ENCODE data around the gene TBX6.
"Not testable (repeated sequence)": the region's sequence is repeated elsewhere in the genome, so short reads cannot be mapped to it uniquely, and the experiment has no call there.

Gene TBX6

DNA sequence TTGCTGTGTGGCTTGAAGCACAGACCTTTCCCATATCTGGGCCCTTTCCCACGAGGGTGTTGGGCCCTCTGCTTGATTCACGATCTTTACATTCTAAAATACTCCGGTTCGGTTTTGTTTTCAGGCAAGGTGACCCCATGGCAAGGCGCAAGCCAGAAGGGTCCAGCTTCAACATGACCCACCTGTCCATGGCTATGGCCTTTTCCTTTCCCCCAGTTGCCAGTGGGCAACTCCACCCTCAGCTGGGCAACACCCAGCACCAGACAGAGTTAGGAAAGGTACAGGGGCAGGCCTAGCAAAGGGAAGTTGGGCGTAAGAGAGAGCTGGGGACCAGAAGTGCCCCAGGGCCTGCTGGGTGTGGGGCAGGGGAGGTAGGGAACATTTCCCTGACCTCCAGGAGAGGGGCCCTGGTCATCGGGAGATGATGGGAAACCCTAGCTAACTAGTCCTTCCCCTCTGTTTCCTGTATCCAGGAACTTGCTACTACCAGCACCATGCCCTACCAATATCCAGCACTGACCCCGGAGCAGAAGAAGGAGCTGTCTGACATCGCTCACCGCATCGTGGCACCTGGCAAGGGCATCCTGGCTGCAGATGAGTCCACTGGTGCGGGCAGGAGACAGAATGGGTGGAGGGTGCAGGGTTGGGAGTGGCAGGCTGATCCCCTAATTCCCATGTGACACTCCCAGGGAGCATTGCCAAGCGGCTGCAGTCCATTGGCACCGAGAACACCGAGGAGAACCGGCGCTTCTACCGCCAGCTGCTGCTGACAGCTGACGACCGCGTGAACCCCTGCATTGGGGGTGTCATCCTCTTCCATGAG, 24.8 kb downstream of the TBX6 start:
- DNase-seq (ENCODE audit: low read depth in 2 of 3, low spot score in 2 of 3): no peak

DNA sequence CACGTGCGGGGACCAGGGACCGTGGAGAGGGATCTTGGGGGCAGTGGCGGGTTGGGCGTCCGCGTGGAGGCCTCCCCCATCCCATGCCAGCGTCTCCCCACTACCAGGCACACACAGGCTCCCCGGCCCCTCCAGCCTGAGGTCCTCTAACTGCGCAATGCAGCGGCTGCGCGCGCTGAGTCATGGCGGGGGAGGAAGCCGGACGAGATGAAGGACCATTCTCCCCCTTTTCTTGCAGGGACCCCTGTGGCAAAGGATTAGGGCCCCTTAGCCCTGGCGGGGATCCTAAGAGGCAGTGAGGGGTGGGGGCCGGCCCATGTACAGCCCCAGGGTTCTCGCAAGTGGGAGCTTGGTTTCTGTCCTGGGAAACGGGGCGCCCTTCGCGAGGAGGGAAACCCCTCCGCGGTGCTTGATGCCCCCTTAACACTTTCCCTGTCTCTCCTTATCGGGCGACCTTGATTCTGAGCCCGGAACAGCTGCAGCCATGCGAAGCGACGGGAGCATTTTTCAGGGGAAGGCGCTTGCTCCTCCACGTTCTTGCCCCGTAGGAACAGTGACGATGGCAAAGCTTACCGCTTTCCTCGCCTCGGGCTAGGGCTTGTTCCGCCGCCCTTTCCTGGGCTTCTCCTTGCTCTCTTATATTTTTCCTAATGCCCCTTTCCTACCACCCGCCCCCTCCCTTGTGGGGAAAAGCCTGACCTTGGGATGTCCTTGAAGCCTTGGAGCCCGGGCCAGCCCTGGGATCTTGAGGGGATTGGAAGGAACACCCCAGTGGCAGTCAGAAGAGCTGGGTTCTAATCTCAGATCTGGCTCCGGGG, 25.6 kb downstream of the TBX6 start:
- no peak for DNase-seq (ENCODE audit: low read depth in 2 of 3, low spot score in 2 of 3)

DNA sequence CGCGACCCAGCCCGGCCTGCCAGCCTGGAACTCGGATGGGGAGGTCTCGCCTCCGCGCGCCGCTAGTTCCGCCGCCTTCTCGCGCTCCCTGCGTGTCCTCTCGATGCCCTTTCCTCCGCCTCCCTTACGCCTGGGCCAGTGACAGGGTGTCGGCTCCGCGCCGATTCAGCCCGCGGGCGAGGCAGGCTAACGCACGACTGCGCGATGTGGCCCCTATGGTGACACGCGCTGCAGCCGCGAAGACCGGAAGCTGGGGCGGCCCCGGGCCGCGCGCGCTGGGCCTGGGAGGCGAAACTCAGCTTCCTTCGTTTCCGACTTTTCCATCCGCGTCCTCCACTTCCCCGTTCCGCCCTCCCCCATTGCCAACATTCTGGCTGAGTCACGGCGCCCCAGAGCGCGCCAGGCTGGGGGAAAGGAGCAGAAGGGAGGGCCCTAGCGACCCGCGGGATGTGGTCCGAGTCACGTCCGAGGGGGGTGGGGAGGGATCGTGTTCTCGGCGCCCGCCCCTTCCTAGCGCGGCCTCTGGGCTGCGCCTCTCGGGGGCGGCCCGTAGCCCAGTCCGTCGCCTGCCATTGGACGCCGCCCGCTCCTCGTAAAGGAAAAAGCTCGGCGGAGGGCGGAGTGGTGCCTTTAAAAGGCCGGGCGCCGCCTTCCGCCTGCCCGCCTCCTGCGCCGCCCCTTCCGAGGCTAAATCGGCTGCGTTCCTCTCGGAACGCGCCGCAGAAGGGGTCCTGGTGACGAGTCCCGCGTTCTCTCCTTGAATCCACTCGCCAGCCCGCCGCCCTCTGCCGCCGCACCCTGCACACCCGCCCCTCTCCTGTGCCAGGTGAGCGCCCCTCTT, 26.4 kb downstream of the TBX6 start, which contains the start of gene ALDOA:
Gene ALDOA, plus strand, starts transcription at position 659 of the 841 bp plus-strand sequence. CDS start 1,138 bp downstream, outside the sequence.
- DNase-seq (ENCODE audit: low read depth in 2 of 3, low spot score in 2 of 3): peak; percentile 87 to 98 (median 94)

DNA sequence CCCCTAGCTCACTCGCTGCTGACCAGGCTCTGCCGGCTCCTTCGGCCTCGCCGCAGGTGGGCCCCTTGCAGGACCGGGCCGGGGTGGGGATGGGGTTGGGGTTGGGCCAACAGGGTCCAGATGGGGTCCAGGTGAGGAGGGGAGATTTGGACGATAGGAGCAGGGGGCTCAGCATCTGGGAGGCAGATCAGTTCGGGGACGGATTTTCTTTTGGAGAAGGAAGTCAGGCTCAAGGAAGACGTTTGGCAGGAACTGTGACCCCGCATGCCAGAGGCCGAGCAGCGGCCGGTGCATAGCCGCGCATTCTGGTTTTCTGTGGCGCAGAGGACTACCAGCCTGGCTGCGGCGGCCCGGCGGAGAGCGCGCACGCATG, 27.0 kb downstream of the TBX6 start:
- DNase-seq (ENCODE audit: low read depth in 2 of 3, low spot score in 2 of 3): no peak

DNA sequence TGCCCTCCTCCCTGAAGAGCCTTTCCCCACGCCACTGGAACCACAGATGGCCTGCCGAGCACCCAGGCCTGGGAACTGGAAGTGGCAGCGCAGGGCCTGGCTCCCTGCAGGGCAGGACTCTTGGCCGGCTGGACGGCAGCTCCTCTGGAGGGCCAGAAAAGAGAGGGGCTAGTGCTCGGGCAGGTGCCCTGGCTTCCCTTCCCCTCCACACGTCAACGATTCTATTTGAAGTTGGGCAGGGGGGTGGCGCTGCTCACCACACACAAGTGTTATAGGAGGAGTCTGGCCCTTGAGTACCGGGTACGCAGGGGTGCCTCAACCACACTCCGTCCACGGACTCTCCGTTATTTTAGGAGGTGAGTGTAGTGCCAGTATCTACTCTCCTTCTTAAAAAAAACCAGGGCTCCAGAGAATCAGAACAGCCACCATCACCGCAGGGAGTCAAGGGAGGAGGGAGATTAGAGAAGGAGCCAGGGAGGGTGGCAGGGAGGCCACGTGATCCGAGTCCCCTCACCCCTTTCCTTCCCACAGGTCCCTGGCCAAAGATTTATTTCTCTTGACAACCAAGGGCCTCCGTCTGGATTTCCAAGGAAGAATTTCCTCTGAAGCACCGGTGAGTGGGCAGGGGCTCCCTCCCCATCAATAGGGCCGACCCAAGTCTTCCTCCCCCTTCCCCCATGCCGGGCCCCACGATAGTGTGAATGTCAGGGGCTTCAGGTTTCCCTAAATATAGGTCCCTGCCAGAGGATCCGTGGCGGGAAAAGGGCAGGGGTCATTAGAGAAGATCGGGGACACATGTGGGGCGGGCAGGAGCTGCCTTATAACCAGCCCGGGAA, 27.6 kb downstream of the TBX6 start:
- DNase-seq (ENCODE audit: low read depth in 2 of 3, low spot score in 2 of 3): peak; percentile 49 to 56 (median 51)

DNA sequence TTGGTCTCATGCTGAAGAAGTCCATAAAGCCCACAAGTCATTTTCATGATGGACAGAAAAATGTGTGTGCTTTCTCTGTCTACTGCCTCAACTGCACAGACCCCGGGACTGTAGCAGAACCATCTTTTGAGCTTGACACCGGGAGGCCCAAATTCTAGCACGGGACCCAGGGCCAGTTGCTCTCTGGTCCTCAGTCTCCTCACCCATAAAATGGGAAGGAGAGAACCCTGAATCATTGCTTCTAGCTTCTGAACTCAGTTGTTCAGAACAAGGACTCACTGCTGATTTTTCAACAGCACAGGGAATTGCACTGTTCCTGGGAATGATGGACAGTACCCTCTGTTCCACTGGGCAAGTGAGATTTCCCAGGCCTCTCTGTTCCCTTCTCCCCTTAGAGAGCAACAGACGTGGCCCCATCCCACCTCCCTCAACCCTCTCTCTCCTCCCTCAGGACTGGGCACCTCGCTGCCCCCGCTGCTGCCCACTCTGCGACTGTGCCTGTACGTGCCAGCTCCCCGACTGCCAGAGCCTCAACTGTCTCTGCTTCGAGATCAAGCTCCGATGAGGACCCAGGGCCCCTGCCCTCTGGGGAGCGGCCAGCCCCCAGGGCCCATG, 28.3 kb downstream of the TBX6 start:
- DNase-seq (ENCODE audit: low read depth in 2 of 3, low spot score in 2 of 3): no peak

DNA sequence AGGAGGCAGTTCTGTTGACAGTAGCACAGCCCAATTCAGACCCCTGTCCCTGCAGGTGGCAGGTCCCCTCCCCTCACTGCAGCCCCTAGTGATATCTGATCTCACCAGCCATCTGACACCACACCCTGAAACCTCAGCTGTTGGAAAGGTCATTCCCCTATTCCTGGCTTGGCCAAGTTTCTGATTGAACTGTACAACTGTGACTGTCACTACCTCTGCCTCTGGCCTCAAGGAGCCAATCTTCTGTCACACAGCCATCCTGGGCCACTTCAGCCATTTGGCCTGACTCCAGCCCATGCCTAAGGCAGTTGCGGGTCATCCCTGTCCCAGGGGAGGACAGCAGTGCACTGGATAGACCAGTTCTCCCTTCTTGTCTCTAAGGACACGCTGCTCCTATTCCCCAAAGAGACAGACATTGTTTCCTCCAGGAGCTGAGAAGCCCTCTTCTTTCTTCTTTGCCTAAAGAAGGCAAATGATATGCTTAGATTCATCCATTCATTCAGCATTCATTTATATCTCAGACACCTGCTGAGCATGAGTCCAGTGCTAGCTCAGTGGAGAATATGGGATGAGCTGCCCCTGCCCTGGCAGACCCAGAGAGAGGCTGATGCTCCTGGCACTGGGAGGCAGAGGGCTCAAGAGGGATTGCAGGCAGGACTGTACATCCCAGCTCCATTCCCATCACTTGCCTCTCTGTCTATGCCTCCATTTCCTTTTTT, 30.7 kb downstream of the TBX6 start:
- no peak for DNase-seq (ENCODE audit: low read depth in 2 of 3, low spot score in 2 of 3)

DNA sequence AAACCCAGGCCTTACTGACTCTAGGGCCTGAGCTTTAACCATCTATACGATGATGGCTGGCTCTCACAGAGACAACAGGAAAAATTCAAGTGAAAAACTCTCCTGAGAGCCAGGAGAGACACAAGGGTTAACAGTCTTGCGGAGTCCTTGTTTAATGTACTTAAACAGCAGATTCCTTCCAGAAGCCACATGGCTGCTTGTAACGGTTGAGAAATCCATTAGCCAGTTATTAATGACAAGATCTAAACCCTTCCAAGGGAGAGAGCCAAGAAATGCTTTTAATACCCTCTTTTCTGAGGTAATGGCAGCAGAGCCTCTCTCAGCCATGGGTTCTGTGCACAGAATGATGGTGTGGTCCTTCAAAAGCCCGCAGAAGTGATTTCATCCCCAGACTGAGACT, 31.4 kb downstream of the TBX6 start:
- DNase-seq (ENCODE audit: low read depth in 2 of 3, low spot score in 2 of 3): no peak

DNA sequence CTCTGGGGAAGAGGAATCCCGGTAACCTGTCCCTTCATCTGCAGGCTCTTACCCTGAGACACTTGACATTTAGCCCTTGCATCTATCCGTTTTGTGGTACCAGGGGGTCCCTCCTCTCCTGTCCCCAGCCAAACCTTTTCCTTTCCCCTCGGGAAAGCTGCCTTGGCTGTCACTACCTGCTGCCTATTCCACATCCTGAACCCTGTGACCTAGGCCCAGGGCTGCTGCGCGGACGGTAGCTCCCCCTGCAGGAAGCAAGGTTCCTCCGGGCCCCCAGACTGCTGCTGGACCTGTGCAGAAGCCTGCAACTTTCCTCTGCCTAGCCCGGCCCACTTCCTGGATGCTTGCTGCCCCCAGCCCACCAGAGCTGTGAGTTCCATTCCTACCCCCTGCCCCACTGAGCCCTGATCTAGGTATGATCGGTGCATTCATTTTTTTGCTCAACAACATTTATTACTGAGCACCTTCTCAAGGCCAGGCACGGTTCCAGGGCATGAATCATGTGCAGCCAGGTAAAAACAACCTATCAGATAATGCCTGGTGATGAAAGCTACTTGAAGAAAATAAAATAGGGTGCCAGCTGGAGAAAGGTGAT, 36.7 kb downstream of the TBX6 start:
- no peak for DNase-seq (ENCODE audit: low read depth in 2 of 3, low spot score in 2 of 3)

DNA sequence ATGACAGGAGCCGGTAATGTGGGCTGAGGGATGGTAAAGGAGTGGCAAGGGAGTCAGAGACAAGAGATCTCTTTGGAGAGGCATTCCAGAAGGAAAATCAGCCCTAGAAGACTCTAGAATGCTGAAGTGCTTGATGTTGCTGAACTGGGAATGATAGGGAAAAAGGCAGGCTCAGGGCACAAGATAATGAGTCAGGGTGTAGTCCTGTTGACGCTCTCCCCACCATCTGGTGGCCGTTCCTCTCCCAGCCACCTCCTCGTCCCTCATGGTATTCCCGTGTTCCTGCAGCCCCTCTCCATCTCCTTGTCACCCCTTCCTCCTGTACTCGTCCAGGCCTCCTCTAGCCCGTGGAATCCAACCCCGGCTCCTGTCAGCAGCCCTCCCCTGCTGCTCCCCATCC, 37.3 kb downstream of the TBX6 start:
- no peak for DNase-seq (ENCODE audit: low read depth in 2 of 3, low spot score in 2 of 3)

DNA sequence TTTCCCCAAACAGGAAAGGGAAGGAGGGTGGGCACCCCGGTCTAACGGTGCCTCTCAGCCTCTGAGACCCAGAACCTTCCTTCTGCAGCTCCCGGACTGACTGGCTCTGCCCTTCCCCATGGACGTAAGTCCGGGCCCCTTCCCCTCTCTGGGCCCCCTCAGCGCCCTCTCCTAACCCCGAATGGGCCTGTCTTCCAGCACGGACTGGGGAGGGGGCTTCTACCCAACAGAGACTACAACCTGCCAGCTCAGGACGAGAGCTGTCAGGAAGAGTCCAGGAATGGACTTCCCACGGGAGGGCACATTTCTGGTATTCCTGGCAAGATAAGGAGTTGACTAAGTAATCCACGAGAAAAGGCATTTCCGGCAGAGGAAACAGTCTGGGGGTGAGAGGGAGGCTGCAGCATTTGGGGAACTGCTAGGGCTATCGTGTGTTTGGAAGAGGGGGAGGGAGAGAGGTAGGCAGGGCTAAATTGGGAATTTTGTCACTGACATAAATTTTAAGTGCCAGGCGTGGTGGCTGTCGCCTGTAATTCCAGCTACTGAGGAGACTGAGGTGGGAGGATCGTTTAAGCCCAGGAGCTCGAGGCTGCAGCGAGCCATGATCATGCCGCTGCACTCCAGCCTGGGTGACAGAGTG, 38.2 kb downstream of the TBX6 start:
- DNase-seq (ENCODE audit: low read depth in 2 of 3, low spot score in 2 of 3): no peak

DNA sequence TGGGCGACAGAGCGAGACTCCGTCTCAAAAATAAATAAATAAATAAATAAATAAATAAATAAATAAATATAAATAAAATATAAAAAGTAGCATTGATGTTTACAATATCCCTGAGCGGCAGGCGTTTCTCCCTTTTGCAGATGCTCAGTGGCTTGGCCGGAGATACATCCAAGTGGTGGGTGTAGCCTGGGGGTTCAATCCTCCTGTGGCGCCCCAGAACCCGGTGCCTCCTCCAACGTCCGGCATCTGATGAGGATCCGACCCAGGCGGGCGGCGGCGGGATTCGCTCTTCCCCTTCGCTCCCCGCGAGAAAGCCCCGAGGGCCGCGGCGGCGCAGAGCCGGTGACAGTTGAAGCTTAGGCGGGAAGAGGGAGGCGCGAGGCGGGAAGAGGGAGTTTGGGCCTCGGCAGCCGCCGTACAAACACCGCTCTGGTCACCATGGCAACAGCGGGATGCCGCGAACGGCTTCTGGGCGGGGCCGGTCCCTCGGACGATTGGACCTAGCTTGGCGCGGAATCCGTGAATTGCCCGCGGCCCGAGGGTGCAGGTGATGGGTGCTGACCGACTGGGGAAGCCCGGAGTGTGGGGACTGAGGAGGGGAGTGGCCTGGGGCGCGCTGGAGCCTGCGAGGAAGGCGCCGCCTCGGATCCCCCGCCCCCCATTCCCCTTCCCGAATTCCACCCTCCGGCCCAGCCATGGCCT, 38.9 kb downstream of the TBX6 start:
- DNase-seq (ENCODE audit: low read depth in 2 of 3, low spot score in 2 of 3): peak; percentile 81 to 97 (median 95)

DNA sequence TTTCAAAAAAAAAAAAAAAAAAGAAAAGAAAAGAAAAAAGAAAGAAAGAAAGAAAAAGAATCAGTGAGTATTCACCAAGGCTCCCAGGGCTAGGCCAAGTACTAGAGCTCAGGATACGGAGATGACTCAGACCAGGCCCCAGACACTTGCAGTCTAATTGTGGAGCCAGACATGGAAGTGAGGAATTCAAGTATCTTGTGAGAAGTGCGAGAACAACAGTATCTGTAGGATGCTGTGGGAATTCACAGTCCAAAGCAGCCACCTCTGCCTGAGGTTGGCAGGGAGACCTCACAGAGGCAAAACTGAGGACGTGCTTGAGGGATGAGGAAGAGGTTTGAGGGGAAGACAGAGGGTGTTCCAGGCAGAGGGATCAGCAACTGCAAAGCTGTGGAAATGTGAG, 40.2 kb downstream of the TBX6 start:
- no peak for DNase-seq (ENCODE audit: low read depth in 2 of 3, low spot score in 2 of 3)

DNA sequence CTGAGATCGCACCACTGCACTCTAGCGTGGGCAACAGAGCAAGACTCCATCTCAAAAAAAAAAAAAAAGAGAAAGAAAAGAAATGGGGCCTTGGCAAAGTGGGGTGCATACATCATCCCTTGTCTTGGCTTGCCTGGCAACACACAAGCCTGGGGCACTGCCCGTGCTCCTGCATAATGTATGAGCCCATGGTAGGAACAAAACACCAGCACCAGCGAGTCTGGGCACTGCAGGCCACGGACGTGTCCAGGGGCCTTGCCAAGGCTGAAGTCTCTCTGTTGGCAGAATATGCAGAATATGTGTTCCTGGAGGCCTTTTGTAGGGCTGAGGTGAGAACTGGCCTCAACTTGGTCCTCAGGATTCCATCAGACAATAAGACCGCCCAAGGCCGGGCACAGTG, 41.9 kb downstream of the TBX6 start:
- no peak for DNase-seq (ENCODE audit: low read depth in 2 of 3, low spot score in 2 of 3)

DNA sequence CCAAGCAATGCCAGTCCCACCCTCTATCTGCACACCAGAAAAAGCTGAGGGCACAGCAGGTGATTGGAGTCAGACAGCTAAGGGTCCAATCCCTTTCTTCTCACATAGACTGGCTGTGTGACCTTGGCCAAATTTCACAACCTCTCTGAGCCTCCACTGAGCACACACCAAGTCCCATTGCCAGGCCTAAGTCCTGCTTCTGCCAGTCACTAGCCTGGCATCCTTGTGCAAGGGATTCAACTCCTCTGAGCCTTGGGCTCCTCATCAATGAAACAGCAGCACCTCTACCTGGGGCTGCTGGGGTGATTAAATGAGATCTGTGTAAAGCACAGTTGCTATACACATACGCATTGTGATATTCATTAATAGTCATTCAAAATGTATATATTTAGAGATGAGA, 45.1 kb downstream of the TBX6 start:
- no peak for DNase-seq (ENCODE audit: low read depth in 2 of 3, low spot score in 2 of 3)

DNA sequence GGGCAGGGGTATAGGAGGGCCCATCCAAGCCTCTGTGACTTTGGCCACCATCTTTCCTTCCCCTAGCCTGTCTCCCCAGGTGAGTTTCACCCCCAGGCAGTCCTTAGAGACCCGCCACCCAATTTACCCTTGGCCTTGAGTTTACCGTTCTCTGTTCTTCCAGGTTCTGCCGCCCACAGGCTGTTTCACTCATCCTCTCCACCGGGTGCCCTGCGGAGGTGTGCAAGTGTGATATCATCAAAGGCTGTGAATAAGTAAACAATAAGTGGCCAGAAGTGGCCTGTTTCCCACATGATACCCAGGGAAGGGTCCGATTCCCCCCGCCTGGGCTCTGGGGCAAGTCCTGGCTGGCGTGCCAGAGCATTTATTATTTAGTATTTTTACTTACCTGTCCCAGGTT, 45.5 kb downstream of the TBX6 start:
- DNase-seq (ENCODE audit: low read depth in 2 of 3, low spot score in 2 of 3): no peak

DNA sequence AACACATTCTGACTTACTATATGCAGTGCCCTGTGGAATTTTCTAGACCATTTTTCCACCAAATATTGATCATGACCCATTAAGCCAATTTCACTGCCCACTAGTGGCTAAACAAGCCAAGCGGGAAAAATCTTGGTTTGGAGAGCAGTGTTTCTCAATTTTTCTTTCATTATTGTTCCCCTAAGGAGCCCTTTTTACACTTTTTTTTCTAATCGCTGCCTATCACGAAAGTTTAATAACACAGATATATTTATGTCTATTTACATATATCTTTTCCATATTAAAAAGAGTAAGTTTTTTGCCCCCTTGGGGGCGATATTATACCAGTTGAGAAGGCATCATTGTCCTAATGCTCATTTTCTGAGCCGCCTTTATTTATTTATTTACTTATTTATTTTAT, 49.9 kb downstream of the TBX6 start:
- no peak for DNase-seq (ENCODE audit: low read depth in 2 of 3, low spot score in 2 of 3)

DNA sequence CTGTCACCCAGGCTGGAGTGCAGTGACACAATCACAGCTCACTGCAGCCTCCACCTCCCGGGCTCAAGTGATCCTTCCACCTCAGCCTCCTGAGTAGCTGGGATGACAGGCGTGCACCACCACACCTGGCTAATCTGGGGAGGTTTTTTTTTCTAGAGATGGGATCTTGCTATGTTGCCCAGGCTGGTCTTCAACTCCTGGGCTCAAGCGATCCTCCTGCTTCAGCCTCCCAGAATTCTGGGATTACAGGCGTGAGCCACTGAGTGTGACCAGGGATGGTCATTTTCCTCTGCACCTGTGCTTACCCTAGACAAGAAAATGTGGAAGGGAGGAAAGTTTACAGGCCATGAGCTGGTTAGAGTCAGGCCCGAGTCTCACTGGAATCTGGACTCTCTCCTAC, 51.0 kb downstream of the TBX6 start:
- DNase-seq (ENCODE audit: low read depth in 2 of 3, low spot score in 2 of 3): not testable (repeated sequence)

All from activated CD8-positive, alpha-beta memory T cell treated with anti-CD3 and anti-CD28 coated beads for 48 hours (primary cell).